HAP-1 (cell line): Measurements from ENCODE around the gene KCNIP1.
"Not testable (repeated sequence)": the region's sequence is repeated elsewhere in the genome, so short reads cannot be mapped to it uniquely, and the experiment has no call there.

Experiments
- DNase-seq, 2 experiments: peaks; one replicate each; pipeline ENCODE4 v3.0.0-alpha.2; 2016 to 2020; ENCODE audit warnings: low spot score in 2 of 2
- H3K27me3 ChIP-seq: fragments of 250-450 bp; sonication (Bioruptor Pico); 2 replicates; pipeline ENCODE4 v1.5.1; 2020; ENCODE audit warnings: low read depth, mild to moderate bottlenecking, moderate library complexity
- H3K36me3 ChIP-seq: fragments of 250-450 bp; sonication (Bioruptor Pico); replicated peaks from 2 replicates; pipeline ENCODE4 v1.5.1; 2020; ENCODE audit warnings: mild to moderate bottlenecking
- H3K4me1 ChIP-seq: fragments of 250-450 bp; sonication (Bioruptor Pico); 2 replicates; pipeline ENCODE4 v1.5.1; 2020; ENCODE audit warnings: mild to moderate bottlenecking
- H3K4me3 ChIP-seq: fragments of 250-450 bp; sonication (Bioruptor Pico); 2 replicates; pipeline ENCODE4 v1.5.1; 2020; ENCODE audit warnings: mild to moderate bottlenecking, moderate library complexity
- H3K9me3 ChIP-seq: fragments of 250-450 bp; sonication (Bioruptor Pico); 2 replicates; pipeline ENCODE4 v1.5.1; 2020; ENCODE audit warnings: mild to moderate bottlenecking, moderate library complexity
- in situ Hi-C: fragments of 300-500 bp; cut with MboI; formaldehyde crosslinking; loops from 3 replicates; pipeline ENCODE4 v1.14.3; 2020; ENCODE audit warnings: low sequenced_read_pairs, inconsistent platforms, mixed read lengths

The KCNIP1 gene

GRCh38 chr5:170755679-170756456 lies 252.0 kb downstream of the KCNIP1 start:
- Histone ChIP-seq H3K27me3 (no peaks in the 10 kb centered on the region), H3K9me3 (no peaks in the 10 kb centered on the region), H3K4me3 (no peak overlapping the region), H3K4me1 (no peaks in the 10 kb centered on the region), H3K36me3 (no peaks in the 10 kb centered on the region)
- in situ Hi-C loops, result no loop called here
- DNase-seq, result no peak

- Histone ChIP-seq H3K9me3 (no peaks in the 10 kb centered on the region), H3K36me3 (no peaks in the 10 kb centered on the region), H3K27me3 (no peaks in the 10 kb centered on the region), H3K4me3 (no peak overlapping the region), H3K4me1 (no peaks in the 10 kb centered on the region)
- in situ Hi-C loops, result no loop called here
- DNase-seq, result no peak
Measured at GRCh38 chr5:170756691-170757090, 252.9 kb downstream of the KCNIP1 start.

DNA sequence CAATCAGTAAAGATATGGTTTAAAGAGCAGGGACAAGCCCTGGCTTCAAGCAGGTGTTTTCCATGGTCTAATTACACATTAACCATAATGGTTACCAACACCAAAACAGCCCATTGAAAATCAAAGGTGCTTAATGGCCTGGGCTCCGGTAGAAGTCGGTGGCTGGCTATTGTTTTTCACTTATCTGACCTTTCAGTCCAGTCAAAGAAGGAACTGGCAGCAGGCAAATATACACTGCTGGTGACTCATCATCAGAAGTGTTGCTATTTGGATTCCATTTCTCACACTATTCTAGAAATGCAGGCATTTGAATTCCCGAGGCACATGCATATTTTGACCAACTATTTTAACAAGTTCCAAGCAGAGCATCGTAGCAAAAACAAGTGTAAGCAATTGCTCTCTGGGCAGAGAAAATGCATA lies 253.4 kb downstream of the KCNIP1 start:
- in situ Hi-C loops, result no loop called here
- no peaks in the 10 kb centered on the region for H3K27me3 ChIP-seq
- DNase-seq, result no peak
- no peaks in the 10 kb centered on the region for H3K36me3 ChIP-seq
- H3K4me3 ChIP-seq, result no peak overlapping the region
- no peaks in the 10 kb centered on the region for H3K4me1 ChIP-seq
- H3K9me3 ChIP-seq, result no peaks in the 10 kb centered on the region

DNA sequence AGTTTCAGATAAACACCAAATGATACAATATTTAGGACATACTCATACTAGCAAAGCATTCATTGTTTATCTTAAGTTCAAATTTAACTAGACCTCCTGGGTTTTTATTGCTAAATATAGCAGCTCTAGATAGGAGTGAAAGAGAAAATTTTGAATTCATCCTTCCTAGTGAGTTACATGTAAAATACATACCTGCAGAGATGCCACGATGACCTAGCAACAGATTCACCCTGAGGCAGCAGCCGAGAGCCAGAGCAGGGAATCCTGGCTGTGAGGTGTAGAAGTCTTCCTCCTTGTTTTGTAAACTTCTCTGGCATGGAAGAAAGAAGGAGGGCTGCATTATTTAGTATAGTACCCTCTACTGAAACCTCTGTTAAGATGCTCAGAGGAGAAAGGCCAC lies 253.8 kb downstream of the KCNIP1 start:
- Histone ChIP-seq H3K4me3 (no peak overlapping the region), H3K9me3 (no peaks in the 10 kb centered on the region), H3K27me3 (no peaks in the 10 kb centered on the region), H3K36me3 (no peaks in the 10 kb centered on the region), H3K4me1 (no peaks in the 10 kb centered on the region)
- in situ Hi-C loops, result no loop called here
- DNase-seq, result no peak

- H3K4me3 ChIP-seq, result no peak overlapping the region
- no peaks in the 10 kb centered on the region for H3K36me3 ChIP-seq
- in situ Hi-C loops, result no loop called here
- no peak for DNase-seq
- no peaks in the 10 kb centered on the region for H3K27me3 ChIP-seq
- H3K9me3 ChIP-seq, result no peaks in the 10 kb centered on the region
- H3K4me1 ChIP-seq, result no peaks in the 10 kb centered on the region
Measured at GRCh38 chr5:170758481-170758880, 254.7 kb downstream of the KCNIP1 start.

DNA sequence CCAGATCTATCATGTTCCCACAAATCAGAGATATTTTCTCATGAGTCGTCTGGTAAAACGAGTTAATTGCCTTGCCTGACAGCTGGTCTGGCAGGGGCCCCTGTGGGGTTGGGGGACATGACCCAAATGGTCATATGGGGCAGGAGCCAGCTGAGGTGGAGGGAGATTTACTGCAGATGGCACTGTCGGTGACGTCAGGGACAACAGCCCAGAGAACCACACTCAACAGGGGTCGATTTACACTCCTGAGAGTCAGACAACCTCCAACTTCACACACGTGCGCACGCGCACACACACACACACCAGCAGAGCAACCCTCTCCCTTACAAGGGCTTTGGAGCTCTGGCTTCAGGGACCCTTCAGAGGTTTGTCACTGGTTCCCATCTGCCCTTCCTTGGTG lies 256.3 kb downstream of the KCNIP1 start:
- no peaks in the 10 kb centered on the region for H3K36me3 ChIP-seq
- in situ Hi-C loops, result no loop called here
- H3K9me3 ChIP-seq, result no peaks in the 10 kb centered on the region
- H3K4me3 ChIP-seq, result no peak overlapping the region
- no peak for DNase-seq
- H3K4me1 ChIP-seq, result no peaks in the 10 kb centered on the region
- H3K27me3 ChIP-seq, result no peaks in the 10 kb centered on the region

DNA sequence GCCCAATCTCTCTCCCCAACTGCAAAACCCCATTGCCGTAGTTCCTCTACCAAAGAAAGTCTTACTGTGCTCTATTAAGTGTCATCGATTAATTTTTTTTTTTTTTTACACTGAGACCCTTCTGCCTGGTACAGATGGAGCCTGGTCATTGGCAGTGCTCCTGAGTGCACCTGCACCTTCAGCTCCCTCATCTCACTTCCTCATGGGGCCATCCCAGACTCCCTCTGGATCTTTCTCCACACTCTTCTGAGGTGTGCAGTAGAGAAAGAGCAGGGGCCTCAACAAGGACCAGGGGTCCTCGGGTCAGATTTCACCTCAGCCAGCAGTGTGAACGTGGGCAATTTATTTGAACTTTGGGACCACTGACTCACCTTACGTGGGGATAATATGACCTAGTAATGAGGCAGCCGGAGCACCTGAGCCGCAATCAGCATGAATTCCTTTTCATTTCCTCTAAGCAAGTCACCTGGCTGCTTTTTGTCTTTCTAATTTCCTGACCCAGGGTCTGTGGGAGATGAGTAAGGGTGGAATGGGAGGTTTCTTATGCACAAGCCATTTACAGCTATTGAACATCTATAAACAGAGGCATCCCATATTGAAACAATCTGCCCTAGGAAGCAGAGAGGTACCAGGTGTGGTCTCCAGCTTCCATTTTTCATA lies 257.4 kb downstream of the KCNIP1 start:
- no peak for DNase-seq
- Histone ChIP-seq H3K36me3 (no peaks in the 10 kb centered on the region), H3K4me3 (no peak overlapping the region), H3K9me3 (no peaks in the 10 kb centered on the region), H3K27me3 (no peaks in the 10 kb centered on the region), H3K4me1 (no peaks in the 10 kb centered on the region)
- in situ Hi-C loops, result no loop called here

DNA sequence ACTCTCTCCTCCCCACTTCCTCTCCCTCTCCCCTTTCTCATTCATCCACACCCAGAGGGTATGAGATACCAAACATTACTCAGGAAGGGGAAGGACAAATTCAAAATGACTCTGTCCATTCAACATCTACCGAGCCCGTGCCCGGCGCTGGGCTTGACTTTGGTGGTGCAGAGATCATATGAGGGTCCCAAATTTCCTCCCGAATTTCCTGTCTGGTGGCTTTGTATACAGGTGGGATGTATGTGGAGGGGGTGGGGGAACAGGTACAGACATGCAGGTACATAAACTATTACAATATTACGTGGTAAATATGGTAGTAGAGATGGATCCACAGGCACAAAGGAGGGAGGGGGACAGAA lies 257.9 kb downstream of the KCNIP1 start:
- in situ Hi-C loops, result no loop called here
- no peak for DNase-seq
- no peak overlapping the region for H3K4me3 ChIP-seq
- no peaks in the 10 kb centered on the region for H3K27me3 ChIP-seq
- no peaks in the 10 kb centered on the region for H3K4me1 ChIP-seq
- no peaks in the 10 kb centered on the region for H3K9me3 ChIP-seq
- H3K36me3 ChIP-seq, result no peaks in the 10 kb centered on the region

DNA sequence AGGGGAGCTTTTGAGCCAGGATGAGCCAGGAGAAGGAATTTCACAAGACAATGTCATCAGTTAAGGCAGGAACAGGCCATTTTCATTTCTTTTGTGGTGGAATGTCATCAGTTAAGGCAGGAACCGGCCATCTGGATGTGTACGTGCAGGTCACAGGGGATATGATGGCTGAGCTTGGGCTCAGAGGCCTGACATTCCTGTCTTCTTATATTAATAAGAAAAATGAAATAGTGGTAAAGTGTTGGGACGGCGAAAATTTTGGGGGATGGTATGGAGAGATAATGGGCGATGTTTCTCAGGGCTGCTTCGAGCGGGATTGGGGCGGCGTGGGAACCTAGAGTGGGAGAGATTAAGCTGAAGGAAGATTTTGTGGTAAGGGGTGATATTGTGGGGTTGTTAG lies 258.5 kb downstream of the KCNIP1 start:
- H3K4me1 ChIP-seq, H3K27me3 ChIP-seq, H3K36me3 ChIP-seq, H3K9me3 ChIP-seq, in situ Hi-C loops, DNase-seq, H3K4me3 ChIP-seq: not testable (repeated sequence)

DNA sequence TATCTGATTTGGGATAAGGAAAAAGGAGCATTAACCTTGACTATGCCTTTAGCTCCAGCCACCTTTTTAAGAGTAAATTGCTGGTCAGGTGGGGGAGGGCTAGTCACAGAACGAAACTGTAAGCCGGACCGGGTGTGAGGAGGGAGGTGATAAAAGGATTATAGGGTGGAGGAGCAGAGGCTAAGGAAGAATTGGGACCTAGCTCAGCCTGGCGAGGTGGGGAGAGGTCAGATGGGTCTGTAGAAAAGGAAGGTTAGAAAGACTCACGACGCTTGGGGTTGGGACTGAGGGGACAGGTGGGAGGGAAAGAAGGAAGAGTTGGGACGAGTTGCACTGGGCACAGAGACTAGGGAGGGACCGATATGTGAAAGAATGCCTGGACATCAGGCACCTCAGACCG lies 262.0 kb downstream of the KCNIP1 start:
- H3K4me1 ChIP-seq, in situ Hi-C loops, DNase-seq, H3K9me3 ChIP-seq, H3K4me3 ChIP-seq, H3K36me3 ChIP-seq, H3K27me3 ChIP-seq: not testable (repeated sequence)

DNA sequence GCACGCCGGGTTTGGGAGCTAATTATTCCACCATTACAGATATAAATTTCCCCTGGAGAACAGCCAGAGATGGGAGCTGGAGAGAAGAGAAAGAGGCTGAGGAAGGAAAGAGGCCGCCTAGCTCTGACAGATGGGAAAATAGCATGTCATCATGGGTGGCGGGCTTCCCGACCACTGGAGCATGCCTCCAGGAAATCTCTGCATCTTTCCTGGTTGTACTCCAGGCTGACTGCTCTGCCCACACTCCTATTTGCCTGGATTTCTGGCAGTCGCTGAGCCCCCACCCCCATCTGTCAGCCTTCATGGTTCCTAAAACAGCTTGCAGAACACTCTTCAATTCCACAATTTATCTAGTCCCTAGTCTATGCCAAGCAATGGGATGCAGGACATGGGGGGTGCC lies 265.4 kb downstream of the KCNIP1 start:
- in situ Hi-C loops, result no loop called here
- no peak for DNase-seq
- Histone ChIP-seq H3K4me3 (no peak overlapping the region), H3K9me3 (no peaks in the 10 kb centered on the region), H3K27me3 (peaks cover 6% of the 10 kb centered on the region; the same call in 1 of the 2 replicates), H3K36me3 (no peaks in the 10 kb centered on the region), H3K4me1 (no peaks in the 10 kb centered on the region)

DNA sequence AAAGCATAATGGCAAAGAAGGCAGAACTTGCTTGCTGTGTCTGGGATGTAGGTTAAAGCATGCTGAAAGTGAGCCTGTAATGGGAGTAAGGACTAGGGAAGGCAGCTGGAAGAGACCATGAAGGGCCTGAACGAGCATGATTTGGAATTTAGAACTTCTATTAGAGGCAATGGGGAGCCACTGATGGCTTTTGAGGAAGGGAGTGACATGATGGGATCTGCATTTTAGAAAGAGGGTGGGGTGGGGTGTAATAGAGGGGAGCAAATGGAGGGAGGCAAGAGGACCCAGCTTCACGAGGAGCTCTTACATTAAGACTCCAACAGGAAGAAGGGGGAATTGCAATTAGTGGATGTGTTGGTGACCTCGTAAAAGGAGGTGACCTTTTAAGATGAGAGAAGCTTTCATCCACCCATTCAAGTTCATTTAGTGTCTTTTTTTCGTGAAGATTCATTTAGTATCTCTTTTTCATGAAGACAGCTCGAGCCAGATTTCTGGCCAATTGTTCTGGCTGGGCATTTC lies 266.1 kb downstream of the KCNIP1 start:
- peaks cover 6% of the 10 kb centered on the region; the same call in 1 of the 2 replicates for H3K27me3 ChIP-seq
- in situ Hi-C loops, result no loop called here
- H3K9me3 ChIP-seq, result no peaks in the 10 kb centered on the region
- H3K4me1 ChIP-seq, result no peaks in the 10 kb centered on the region
- H3K36me3 ChIP-seq, result no peaks in the 10 kb centered on the region
- H3K4me3 ChIP-seq, result no peak overlapping the region
- no peak for DNase-seq

GRCh38 chr5:170771496-170771895 lies 267.7 kb downstream of the KCNIP1 start:
- Histone ChIP-seq H3K4me3 (no peak overlapping the region), H3K9me3 (no peaks in the 10 kb centered on the region), H3K36me3 (no peaks in the 10 kb centered on the region), H3K27me3 (peaks cover 6% of the 10 kb centered on the region; the same call in 1 of the 2 replicates), H3K4me1 (no peaks in the 10 kb centered on the region)
- in situ Hi-C loops, result no loop called here
- no peak for DNase-seq
